Vagina (tissue), 2 donors: ENCODE measurements around the gene KIF1B. TPM values are rescaled to one million over a fixed set of nuclear protein-coding genes. Genes with fewer than 3 reads are reported as not detected.

Source experiments
- microRNA counts, 2 donors: library from miRNA; unstranded; fragments of <30 nt; microRNA quantifications; one replicate each; lab custom pipeline; 2016 to 2017
- microRNA-seq: library from miRNA; unstranded; fragments of <30 nt; microRNA quantifications from one replicate; pipeline ENCODE4, GENCODE V29; 2017; ENCODE audit warnings: borderline number of aligned reads, borderline replicate concordance
- small RNA-seq: library from RNA; depleted of rRNA; stranded (forward); fragments of <200 nt; gene quantifications from one replicate; pipeline ENCODE3, GENCODE V24; 2016
- total RNA-seq: library from RNA; depleted of rRNA; stranded (reverse); fragments of >200 nt; gene quantifications from one replicate; pipeline ENCODE4 v1.2.3, GENCODE V29; 2016

Gene KIF1B
- total RNA-seq, 1 donor from 2014 or later, result 45.4 TPM

MicroRNAs within 50 kb of the gene (microRNA counts, 767-probe panel; counts per million panel counts)
- 238 to 261 counts per million in 2 donors for microRNA hsa-miR-1273d (lab: Ali Mortazavi, UCI)

Small RNA genes within 50 kb of the gene (microRNA-seq; reads per million reads assigned to microRNA genes)
- not detected for gene MIR1273D

Small RNA genes within 50 kb of the gene (small RNA-seq; reads per million reads assigned to genes)
- gene MIR1273D (not detected), gene RNU6-37P (not detected), gene RNU6-828P (not detected)

Other genes starting within 250 kb of the KIF1B start
- 36.3 TPM for gene RBP7, start 213.3 kb upstream of the KIF1B start, total RNA-seq
- 51.1 TPM for gene UBE4B, start 177.6 kb upstream of the KIF1B start, total RNA-seq
- gene PGD, start 188.5 kb downstream of the KIF1B start, total RNA-seq, result 100 TPM
- 1.2 TPM for gene CENPS, start 219.9 kb downstream of the KIF1B start, total RNA-seq
- gene CORT, start 239.5 kb downstream of the KIF1B start, total RNA-seq, result not detected